Activated gamma-delta T cell treated with anti-CD3 and anti-CD28 coated beads, Interleukin-2, amount 50 U/mL, for 16 hours (primary cell): Measurements from ENCODE around the gene HAGHL.
"Not testable (repeated sequence)": the region's sequence is repeated elsewhere in the genome, so short reads cannot be mapped to it uniquely, and the experiment has no call there.

Experiments
- DNase-seq: peaks from one replicate; pipeline ENCODE4 v3.0.0-alpha.2; 2020; ENCODE audit warnings: low read depth

Gene HAGHL

GRCh38 chr16:687499-687898, 39.4 kb upstream of the HAGHL start:
- DNase-seq: no peak

GRCh38 chr16:689175-689897, 37.6 kb upstream of the HAGHL start:
- DNase-seq: no peak

- not testable (repeated sequence) for DNase-seq
These were observed 35.7 kb upstream of the HAGHL start for GRCh38 chr16:691242-691641.

GRCh38 chr16:692356-693108, 34.4 kb upstream of the HAGHL start:
- DNase-seq: no peak

GRCh38 chr16:693364-693763, 33.5 kb upstream of the HAGHL start:
- DNase-seq: no peak

GRCh38 chr16:693766-694165, 33.1 kb upstream of the HAGHL start:
- no peak for DNase-seq

GRCh38 chr16:694187-694862, 32.6 kb upstream of the HAGHL start:
- DNase-seq: no peak

- no peak for DNase-seq
These were observed 32.0 kb upstream of the HAGHL start for GRCh38 chr16:694863-695354.

- DNase-seq: no peak
These were observed 31.4 kb upstream of the HAGHL start for GRCh38 chr16:695355-696089.

- no peak for DNase-seq
These were observed 27.8 kb upstream of the HAGHL start for GRCh38 chr16:698911-699671.

GRCh38 chr16:700684-701584, 26.0 kb upstream of the HAGHL start:
- DNase-seq: no peak

GRCh38 chr16:702341-702740, 24.6 kb upstream of the HAGHL start:
- DNase-seq: no peak

GRCh38 chr16:703406-703805, 23.5 kb upstream of the HAGHL start:
- DNase-seq: no peak

GRCh38 chr16:704047-704446, 22.9 kb upstream of the HAGHL start:
- DNase-seq: no peak

- DNase-seq: no peak
These were observed 22.1 kb upstream of the HAGHL start for GRCh38 chr16:704552-705380.

- DNase-seq: no peak
These were observed 21.3 kb upstream of the HAGHL start, which contains the start of gene FBXL16 for GRCh38 chr16:705431-706188. TSS of gene FBXL16 (minus strand) at chr16:705801. CDS start at chr16:697405, 8,396 bp downstream.

- DNase-seq: no peak
These were observed 20.5 kb upstream of the HAGHL start for GRCh38 chr16:706189-707061.
